AG04449 (cell line): Measurements from ENCODE around the gene CACNA1I.
A peak's percentile ranks its signal among the peaks of the same experiment; 100 is the strongest.

ENCODE experiments used
- CTCF ChIA-PET: fragments of 350-600 bp; formaldehyde crosslinking; extraction: SDS; loops from one replicate; lab custom pipeline; 2021; ENCODE audit warnings: antibody characterized with exemption; lab: Yijun Ruan, JAX
- POLR2A ChIA-PET: fragments of 400-600, 350-600 bp; formaldehyde crosslinking; extraction: SDS; loops from one replicate; lab custom pipeline; 2020; ENCODE audit warnings: antibody characterized with exemption, inconsistent platforms; lab: Yijun Ruan, JAX
- DNase-seq: peaks from one replicate; pipeline ENCODE4 v3.0.0-alpha.2; 2010; ENCODE audit warnings: low read depth, low spot score
- H3K4me3 ChIP-seq: 2 replicates; pipeline ENCODE4 v1.5.1; 2011; ENCODE audit warnings: low read depth, mild to moderate bottlenecking, control low read depth, low read length
- TF ChIP-seq, protein P1 (sequence below): IDR thresholded peaks from one replicate; pipeline ENCODE4 v1.5.1; 2011; ENCODE audit warnings: mild to moderate bottlenecking, moderate library complexity, low read length, control low read depth, inconsistent platforms; ENCODE audit not compliant: insufficient read depth; ENCODE audit errors: missing control alignments

CACNA1I gene

DNA sequence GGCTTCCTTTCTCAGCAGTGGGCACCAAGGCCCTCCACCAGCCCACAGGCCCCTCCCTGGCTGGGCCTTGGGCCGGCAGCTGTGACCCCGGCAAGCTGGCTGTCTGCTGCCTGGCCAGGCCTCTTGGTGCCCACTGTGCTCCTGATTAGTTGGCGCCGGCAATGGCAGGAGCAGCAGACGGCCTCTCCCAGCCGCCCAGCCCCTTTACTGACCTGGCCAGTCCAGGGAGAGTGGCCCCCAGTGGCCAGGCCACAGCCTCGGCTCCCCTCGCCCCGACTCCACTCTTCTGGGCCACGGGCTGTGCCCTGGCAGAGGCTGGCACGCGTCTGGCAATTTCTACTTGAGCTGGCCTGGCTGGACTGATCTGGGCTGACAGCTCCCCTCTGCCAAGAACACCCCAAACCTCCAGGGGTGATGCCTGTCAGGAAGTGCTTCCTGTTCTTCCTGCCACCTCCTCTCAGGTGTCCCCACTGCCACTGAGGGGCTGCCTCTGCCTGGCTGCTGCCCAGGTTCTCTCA, 58.1 kb downstream of the CACNA1I start:
- ChIA-PET POLR2A (no interaction called here), CTCF (no interaction called here)
- TF ChIP-seq, protein P1, sequence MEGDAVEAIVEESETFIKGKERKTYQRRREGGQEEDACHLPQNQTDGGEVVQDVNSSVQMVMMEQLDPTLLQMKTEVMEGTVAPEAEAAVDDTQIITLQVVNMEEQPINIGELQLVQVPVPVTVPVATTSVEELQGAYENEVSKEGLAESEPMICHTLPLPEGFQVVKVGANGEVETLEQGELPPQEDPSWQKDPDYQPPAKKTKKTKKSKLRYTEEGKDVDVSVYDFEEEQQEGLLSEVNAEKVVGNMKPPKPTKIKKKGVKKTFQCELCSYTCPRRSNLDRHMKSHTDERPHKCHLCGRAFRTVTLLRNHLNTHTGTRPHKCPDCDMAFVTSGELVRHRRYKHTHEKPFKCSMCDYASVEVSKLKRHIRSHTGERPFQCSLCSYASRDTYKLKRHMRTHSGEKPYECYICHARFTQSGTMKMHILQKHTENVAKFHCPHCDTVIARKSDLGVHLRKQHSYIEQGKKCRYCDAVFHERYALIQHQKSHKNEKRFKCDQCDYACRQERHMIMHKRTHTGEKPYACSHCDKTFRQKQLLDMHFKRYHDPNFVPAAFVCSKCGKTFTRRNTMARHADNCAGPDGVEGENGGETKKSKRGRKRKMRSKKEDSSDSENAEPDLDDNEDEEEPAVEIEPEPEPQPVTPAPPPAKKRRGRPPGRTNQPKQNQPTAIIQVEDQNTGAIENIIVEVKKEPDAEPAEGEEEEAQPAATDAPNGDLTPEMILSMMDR, result no peak
- H3K4me3 ChIP-seq, result no peak overlapping the region
- DNase-seq, result no peak

DNA sequence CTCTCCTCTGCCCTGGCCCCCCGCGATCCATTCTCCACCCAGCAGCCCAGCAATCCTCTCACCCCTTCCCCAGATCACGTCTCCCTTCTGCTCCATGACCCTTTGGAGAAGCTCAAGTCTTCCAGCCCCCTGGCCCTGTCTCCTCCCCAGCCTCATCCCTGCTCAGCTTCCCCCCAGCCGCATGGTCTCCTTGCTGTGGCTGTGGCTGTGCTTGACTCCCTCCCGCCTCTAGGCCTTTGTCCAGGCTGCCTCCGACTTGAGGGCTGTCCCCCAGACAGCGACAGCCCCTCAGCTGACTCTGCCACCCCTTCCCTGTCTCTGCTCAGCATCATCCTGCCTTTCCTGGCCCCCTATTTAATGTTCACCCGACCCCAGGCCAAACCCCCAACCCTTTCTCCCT, 59.3 kb downstream of the CACNA1I start:
- no peak overlapping the region for H3K4me3 ChIP-seq
- POLR2A ChIA-PET, result no interaction called here
- CTCF ChIA-PET, result no interaction called here
- TF ChIP-seq, protein P1, result no peak
- no peak for DNase-seq

DNA sequence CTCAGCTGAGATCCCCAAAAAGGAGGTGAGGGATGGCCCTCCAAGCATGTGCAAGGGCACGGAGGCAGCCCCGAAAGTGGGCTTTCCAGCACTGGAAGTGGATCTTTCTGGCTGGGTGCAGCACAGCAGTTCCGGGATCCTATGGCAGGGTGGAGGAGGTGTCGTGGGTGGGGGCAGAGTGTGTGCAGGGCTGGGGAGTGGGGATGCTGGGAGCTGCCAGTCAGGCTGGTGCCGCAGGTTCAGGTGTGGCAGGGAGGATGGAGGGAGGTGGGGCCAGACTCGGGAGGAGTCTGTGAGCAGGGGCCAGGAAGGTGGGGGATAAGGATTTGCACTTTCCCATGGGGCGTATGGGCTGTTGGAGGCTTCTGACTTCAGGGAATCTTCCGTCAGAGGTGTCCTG, 60.2 kb downstream of the CACNA1I start:
- DNase-seq, result no peak
- POLR2A ChIA-PET, result no interaction called here
- H3K4me3 ChIP-seq, result no peak overlapping the region
- TF ChIP-seq, protein P1, result no peak
- CTCF ChIA-PET, result no interaction called here

DNA sequence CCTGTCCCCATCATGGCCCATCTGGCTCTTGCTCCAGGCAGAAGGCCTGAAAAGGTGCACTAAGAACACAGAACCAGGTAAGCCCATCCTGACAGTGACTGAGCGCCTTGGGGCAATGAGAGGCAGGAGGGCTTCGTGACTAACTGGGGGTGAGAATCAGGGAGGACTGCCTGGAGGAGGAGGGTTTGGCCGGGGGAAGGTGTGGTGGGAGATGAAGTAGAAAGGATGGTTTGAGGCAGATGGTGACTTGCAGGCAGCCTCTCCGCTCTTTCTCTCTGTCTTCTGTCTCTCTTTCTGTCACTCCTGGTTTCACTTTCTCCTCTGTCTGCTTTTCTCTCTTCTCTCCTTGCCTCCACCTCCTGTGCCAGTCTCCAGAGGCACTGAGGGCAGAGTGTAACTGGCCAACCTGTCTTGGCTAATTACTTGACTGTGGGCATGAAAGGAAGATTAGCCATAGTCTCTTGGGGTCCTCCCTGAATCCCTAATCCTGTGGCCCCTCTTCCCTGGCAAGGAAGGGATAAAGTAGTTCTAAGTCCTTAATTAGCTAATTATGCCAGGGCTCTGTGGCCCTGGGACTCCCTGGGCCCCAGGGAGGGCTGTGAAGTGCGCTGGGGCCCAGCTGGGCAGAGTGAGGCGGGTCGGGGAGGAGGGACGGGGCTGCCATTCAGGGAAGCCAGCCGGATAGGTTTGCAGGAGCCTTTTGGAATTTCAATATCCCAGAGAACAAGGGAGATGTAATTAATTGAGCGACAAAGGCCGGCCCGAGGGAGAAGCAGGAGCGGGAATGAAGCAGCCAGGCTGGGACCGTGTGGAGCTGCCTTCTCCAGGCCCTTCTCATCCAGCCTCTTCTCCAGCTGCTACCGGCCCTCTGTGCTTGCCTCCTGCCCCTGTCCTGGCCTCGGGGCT, 61.1 kb downstream of the CACNA1I start:
- no peak for DNase-seq
- TF ChIP-seq, protein P1, result no peak
- CTCF ChIA-PET, result no interaction called here
- H3K4me3 ChIP-seq, result no peak overlapping the region
- POLR2A ChIA-PET, result no interaction called here

DNA sequence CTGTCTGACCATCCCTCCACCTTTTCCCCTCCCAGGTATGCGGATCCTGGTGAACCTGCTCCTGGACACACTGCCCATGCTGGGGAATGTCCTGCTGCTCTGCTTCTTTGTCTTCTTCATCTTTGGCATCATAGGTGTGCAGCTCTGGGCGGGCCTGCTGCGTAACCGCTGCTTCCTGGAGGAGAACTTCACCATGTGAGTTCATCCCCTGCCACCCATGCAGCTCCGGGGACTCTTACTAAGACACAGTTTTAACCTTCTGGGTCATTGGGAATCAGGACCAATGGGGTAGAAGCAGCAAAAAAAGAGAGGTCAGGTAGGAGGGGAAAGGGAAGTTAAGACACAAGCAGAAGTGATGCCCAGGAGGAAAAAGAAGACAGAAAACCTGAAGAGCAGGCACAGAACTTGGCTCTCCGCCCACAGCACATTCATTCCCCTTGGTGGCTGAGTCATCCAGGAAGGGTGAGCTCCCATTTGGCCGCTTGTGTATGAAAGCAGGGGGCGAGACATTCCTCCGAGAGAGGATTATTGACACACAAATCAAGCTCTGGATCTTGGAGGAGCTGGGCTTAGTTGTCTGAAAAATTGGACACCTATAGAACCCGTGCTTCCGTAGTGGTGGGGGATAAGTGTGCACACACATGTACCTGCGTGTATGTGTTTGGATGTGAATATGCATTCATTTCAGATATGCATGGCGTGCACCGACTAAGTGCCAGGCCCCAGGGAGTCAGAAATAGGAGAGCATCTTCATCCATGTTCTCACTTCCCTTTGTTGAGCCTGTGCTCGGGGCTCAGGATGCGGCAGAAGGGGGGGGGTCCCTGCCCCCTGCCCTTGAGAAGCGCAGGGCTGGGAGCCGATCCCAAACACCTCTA, 64.2 kb downstream of the CACNA1I start:
- CTCF ChIA-PET, result interaction anchor here (0.9 to 1.5 kb wide), 2 partner anchors 10 to 13 kb away, joined by 3 to 5 read pairs; no protein-coding TSS in a partner anchor
- TF ChIP-seq, protein P1, result no peak
- H3K4me3 ChIP-seq, result no peak overlapping the region
- DNase-seq, result peak; percentile 26
- POLR2A ChIA-PET, result no interaction called here

DNA sequence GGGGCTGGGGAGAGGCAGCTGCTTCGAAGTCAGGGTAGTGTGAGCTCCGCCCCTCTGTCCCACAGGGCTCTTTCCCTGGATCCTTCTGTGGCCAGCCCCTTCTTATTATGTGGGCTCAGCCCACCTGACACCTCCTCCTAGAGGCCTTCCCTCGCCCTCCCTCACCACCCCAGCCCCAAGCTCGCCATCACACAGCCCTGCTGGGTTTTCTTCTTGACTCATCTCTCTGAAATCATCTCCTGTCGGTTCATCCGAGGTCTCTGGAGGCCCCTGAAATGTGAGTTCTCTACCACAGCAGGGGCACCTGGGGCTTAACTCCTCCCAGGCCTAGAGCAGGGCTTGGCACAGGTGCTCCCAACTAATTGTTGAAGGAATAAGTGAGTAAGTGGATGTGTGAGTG, 65.2 kb downstream of the CACNA1I start:
- no peak overlapping the region for H3K4me3 ChIP-seq
- CTCF ChIA-PET, result interaction anchor here (0.6 to 1.5 kb wide), 2 partner anchors 14 to 632 kb away, joined by 4 to 5 read pairs; no protein-coding TSS in a partner anchor
- DNase-seq, result no peak
- TF ChIP-seq, protein P1, result no peak
- POLR2A ChIA-PET, result no interaction called here
